ENCODE results near the gene ATP4B. TPM values are rescaled to one million over a fixed set of nuclear protein-coding genes. Genes with fewer than 3 reads are reported as not detected.
"Not testable (repeated sequence)": the region's sequence is repeated elsewhere in the genome, so short reads cannot be mapped to it uniquely, and the experiment has no call there.

Gene ATP4B
- total RNA-seq, 1 donor from 2014 or later: not detected

- not testable (repeated sequence) for H3K27ac Mint-ChIP-seq (ENCODE audit: unreplicated experiment); H3K4me3 Mint-ChIP-seq (ENCODE audit: unreplicated experiment); H3K27me3 Mint-ChIP-seq (ENCODE audit: unreplicated experiment); H3K9me3 Mint-ChIP-seq (ENCODE audit: unreplicated experiment); DNase-seq (ENCODE audit: extremely low spot score, unreplicated experiment)
- H3K36me3 Mint-ChIP-seq (ENCODE audit: unreplicated experiment): peaks cover 12% of the 10 kb centered on the region
- peak; percentile 59 for TF ChIP-seq CTCF (IDR thresholded peaks at IDR 0.05)
- peaks cover 18% of the 10 kb centered on the region for H3K4me1 Mint-ChIP-seq (ENCODE audit: unreplicated experiment)
These were observed 36.5 kb downstream of the ATP4B start for GRCh38 chr13:113621498-113621897.

GRCh38 chr13:113621046-113621445, 37.0 kb downstream of the ATP4B start:
- peak overlapping the region; percentile 34 for H3K27ac Mint-ChIP-seq (ENCODE audit: unreplicated experiment)
- DNase-seq (ENCODE audit: extremely low spot score, unreplicated experiment): no peak
- peaks cover 13% of the 10 kb centered on the region for H3K4me1 Mint-ChIP-seq (ENCODE audit: unreplicated experiment)
- H3K27me3 Mint-ChIP-seq (ENCODE audit: unreplicated experiment): no peaks in the 10 kb centered on the region
- TF ChIP-seq CTCF (IDR thresholded peaks at IDR 0.05): no peak
- H3K36me3 Mint-ChIP-seq (ENCODE audit: unreplicated experiment): peaks cover 11% of the 10 kb centered on the region
- H3K4me3 Mint-ChIP-seq (ENCODE audit: unreplicated experiment): no peak overlapping the region
- no peaks in the 10 kb centered on the region for H3K9me3 Mint-ChIP-seq (ENCODE audit: unreplicated experiment)

GRCh38 chr13:113620036-113620796, 37.8 kb downstream of the ATP4B start:
- TF ChIP-seq CTCF (IDR thresholded peaks at IDR 0.05): no peak
- peaks cover 11% of the 10 kb centered on the region for H3K4me1 Mint-ChIP-seq (ENCODE audit: unreplicated experiment)
- H3K27ac Mint-ChIP-seq (ENCODE audit: unreplicated experiment): no peak overlapping the region

GRCh38 chr13:113618455-113618854, 39.5 kb downstream of the ATP4B start:
- DNase-seq (ENCODE audit: extremely low spot score, unreplicated experiment): no peak
- Mint-ChIP-seq H3K27ac (ENCODE audit: unreplicated experiment) (no peak overlapping the region), H3K27me3 (ENCODE audit: unreplicated experiment) (no peaks in the 10 kb centered on the region), H3K4me3 (ENCODE audit: unreplicated experiment) (no peak overlapping the region), H3K36me3 (ENCODE audit: unreplicated experiment) (peaks cover 4% of the 10 kb centered on the region), H3K4me1 (ENCODE audit: unreplicated experiment) (peaks cover 11% of the 10 kb centered on the region), H3K9me3 (ENCODE audit: unreplicated experiment) (no peaks in the 10 kb centered on the region)
- no peak for TF ChIP-seq CTCF (IDR thresholded peaks at IDR 0.05)

More at GRCh38 chr13:113620036-113620796, 37.8 kb downstream of the ATP4B start:
- no peak for DNase-seq (ENCODE audit: extremely low spot score, unreplicated experiment)
- H3K4me3 Mint-ChIP-seq (ENCODE audit: unreplicated experiment): no peak overlapping the region
- H3K27me3 Mint-ChIP-seq (ENCODE audit: unreplicated experiment): no peaks in the 10 kb centered on the region
- H3K36me3 Mint-ChIP-seq (ENCODE audit: unreplicated experiment): peaks cover 9% of the 10 kb centered on the region
- H3K9me3 Mint-ChIP-seq (ENCODE audit: unreplicated experiment): no peaks in the 10 kb centered on the region

- Mint-ChIP-seq H3K27me3 (ENCODE audit: unreplicated experiment) (no peaks in the 10 kb centered on the region), H3K4me3 (ENCODE audit: unreplicated experiment) (no peak overlapping the region), H3K9me3 (ENCODE audit: unreplicated experiment) (no peaks in the 10 kb centered on the region), H3K4me1 (ENCODE audit: unreplicated experiment) (peaks cover 11% of the 10 kb centered on the region), H3K36me3 (ENCODE audit: unreplicated experiment) (peaks cover 2% of the 10 kb centered on the region), H3K27ac (ENCODE audit: unreplicated experiment) (no peak overlapping the region)
- TF ChIP-seq CTCF (IDR thresholded peaks at IDR 0.05): no peak
- no peak for DNase-seq (ENCODE audit: extremely low spot score, unreplicated experiment)
These were observed 40.0 kb downstream of the ATP4B start for GRCh38 chr13:113617961-113618360.

Data from osteocyte (in vitro differentiated cells).